ENCODE results near the gene VWA5B2.

The VWA5B2 gene

GRCh38 chr3:184289426-184289938 is 60.1 kb downstream of the VWA5B2 start:
- H3K4me3 ChIP-seq = no peak overlapping the region
- no peaks in the 10 kb centered on the region; a peak in 1 of 20 replicates for H3K4me1 ChIP-seq
- H3K4me2 ChIP-seq = 0 out of 22 replicates have a peak overlapping the region, but pooled peaks of 1 of the 11 experiments have one; percentile 16
- no peaks in the 10 kb centered on the region for H3K9me3 ChIP-seq (replicated peaks in 1 of 11)
- H3K36me3 ChIP-seq = no peaks in the 10 kb centered on the region
- no peak overlapping the region for H3K27ac ChIP-seq
- no peak overlapping the region for H3K9ac ChIP-seq
- no peak for TF ChIP-seq Cebpa-rat (IDR thresholded peaks at IDR 0.05)
- H3K27me3 ChIP-seq = no peaks in the 10 kb centered on the region
- H4K20me1 ChIP-seq = no peaks in the 10 kb centered on the region

GRCh38 chr3:184290331-184290730 is 60.9 kb downstream of the VWA5B2 start:
- Histone ChIP-seq H3K4me1 (no peaks in the 10 kb centered on the region), H3K36me3 (no peaks in the 10 kb centered on the region), H3K27me3 (no peaks in the 10 kb centered on the region), H3K9ac (no peak overlapping the region), H3K27ac (no peak overlapping the region), H3K4me3 (no peak overlapping the region), H4K20me1 (no peaks in the 10 kb centered on the region), H3K4me2 (no peak overlapping the region), H3K9me3 (replicated peaks in 1 of 11) (no peaks in the 10 kb centered on the region)
- no peak for TF ChIP-seq Cebpa-rat (IDR thresholded peaks at IDR 0.05)

- no peak for TF ChIP-seq Cebpa-rat (IDR thresholded peaks at IDR 0.05)
- H4K20me1 ChIP-seq = no peaks in the 10 kb centered on the region
- no peaks in the 10 kb centered on the region for H3K36me3 ChIP-seq
- no peaks in the 10 kb centered on the region for H3K27me3 ChIP-seq
- H3K4me3 ChIP-seq = no peak overlapping the region
- no peak overlapping the region for H3K9ac ChIP-seq
- no peaks in the 10 kb centered on the region for H3K9me3 ChIP-seq (replicated peaks in 1 of 11)
- no peak overlapping the region for H3K27ac ChIP-seq
- H3K4me1 ChIP-seq = no peaks in the 10 kb centered on the region
- no peak overlapping the region for H3K4me2 ChIP-seq
These were observed 61.8 kb downstream of the VWA5B2 start for GRCh38 chr3:184291044-184291737.

Data from BLaER1 treated with 17β-estradiol and CSF1 and Interleukin-3, amounts not matched to agents 10 nM and 100 nM (cell line).